ENCODE data around the gene STXBP6. TPM values are rescaled to one million over a fixed set of nuclear protein-coding genes. Genes with fewer than 3 reads are reported as not detected.

Gene STXBP6
- total and polyA plus RNA-seq, 12 donors, result 12.2 to 49.0 (median 24.4) TPM

GRCh38 chr14:25062022-25062321 is 12.0 kb upstream of the STXBP6 start:
- intact Hi-C loops (cut with DNase I), result no loop called here
- no peak for DNase-seq
- whole genome bisulfite sequencing, 2 donors, result 88 to 90% methylated on average over 3 of the region's 3 CpGs

GRCh38 chr14:25056688-25057078 is 6.7 kb upstream of the STXBP6 start:
- no peak for TF ChIP-seq CTCF (IDR thresholded peaks at IDR 0.05)
- ATAC-seq, result no peak
- H3K4me3 ChIP-seq, result no peak overlapping the region
- H3K27me3 ChIP-seq, result peaks cover 0 to 21% (median 0%) of the 10 kb centered on the region in 7 donors
- no peaks in the 10 kb centered on the region for H3K4me1 ChIP-seq
- H3K36me3 ChIP-seq, result no peaks in the 10 kb centered on the region
- WGBS, 2 donors, result 83 to 94% methylated on average over 1 of the region's 1 CpG
- no peak for DNase-seq
- intact Hi-C loops (cut with DNase I), result loop anchor here in 1 of 10 donors (10.0 kb wide), 1 partner anchor 322 kb away; no protein-coding TSS in a partner anchor
- H3K27ac ChIP-seq, result no peak overlapping the region
- no peaks in the 10 kb centered on the region for H3K9me3 ChIP-seq

More at GRCh38 chr14:25062022-25062321, 12.0 kb upstream of the STXBP6 start:
- Histone ChIP-seq H3K4me3 (no peak overlapping the region), H3K9me3 (no peaks in the 10 kb centered on the region), H3K4me1 (no peaks in the 10 kb centered on the region), H3K36me3 (no peaks in the 10 kb centered on the region), H3K27me3 (peaks cover 0 to 7% (median 0%) of the 10 kb centered on the region in 7 donors), H3K27ac (no peak overlapping the region)
- no peak for ATAC-seq
- no peak for TF ChIP-seq CTCF (IDR thresholded peaks at IDR 0.05)

GRCh38 chr14:25055992-25056687 is 6.2 kb upstream of the STXBP6 start:
- 73 to 83% methylated on average over 2 of the region's 2 CpGs for WGBS, 2 donors
- Histone ChIP-seq H3K9me3 (no peaks in the 10 kb centered on the region), H3K27ac (no peak overlapping the region), H3K4me1 (peaks cover 0 to 5% (median 4%) of the 10 kb centered on the region in 9 donors), H3K4me3 (no peak overlapping the region), H3K27me3 (peaks cover 0 to 24% (median 0%) of the 10 kb centered on the region in 7 donors), H3K36me3 (no peaks in the 10 kb centered on the region)
- DNase-seq, result no peak
- intact Hi-C loops (cut with DNase I), result loop anchor here in 1 of 10 donors (10.0 kb wide), 1 partner anchor 321 kb away; no protein-coding TSS in a partner anchor
- ATAC-seq, result no peak
- TF ChIP-seq CTCF (IDR thresholded peaks at IDR 0.05), result no peak

GRCh38 chr14:25055005-25055404 is 5.1 kb upstream of the STXBP6 start:
- Histone ChIP-seq H3K27me3 (peaks cover 0 to 35% (median 0%) of the 10 kb centered on the region in 7 donors), H3K4me1 (peaks cover 0 to 14% (median 11%) of the 10 kb centered on the region in 9 donors), H3K4me3 (no peak overlapping the region), H3K36me3 (no peaks in the 10 kb centered on the region), H3K9me3 (no peaks in the 10 kb centered on the region), H3K27ac (no peak overlapping the region)
- no peak for TF ChIP-seq CTCF (IDR thresholded peaks at IDR 0.05)
- intact Hi-C loops (cut with DNase I), result loop anchor here in 1 of 10 donors (10.0 kb wide), 1 partner anchor 320 kb away; no protein-coding TSS in a partner anchor
- no peak for ATAC-seq
- DNase-seq, result no peak
- WGBS, 2 donors, result 97 to 98% methylated on average over 5 of the region's 5 CpGs
